AG04450 (cell line): ENCODE results near the gene CCDC187. TPM values are rescaled to one million over a fixed set of nuclear protein-coding genes. Genes with fewer than 3 reads are reported as not detected.

ENCODE experiments used
- CTCF ChIA-PET: fragments of 300-600, 350-600 bp; formaldehyde crosslinking; extraction: SDS; loops from one replicate; lab custom pipeline; 2022; ENCODE audit warnings: antibody characterized with exemption, inconsistent platforms; lab: Charles Lee
- POLR2A ChIA-PET: fragments of 350-600 bp; formaldehyde crosslinking; extraction: SDS; loops from one replicate; lab custom pipeline; 2021; ENCODE audit warnings: antibody characterized with exemption, inconsistent platforms; lab: Yijun Ruan, JAX
- DNase-seq: peaks from one replicate; pipeline ENCODE4 v3.0.0-alpha.2; 2011; ENCODE audit warnings: low read depth, low spot score
- H3K27ac ChIP-seq: one replicate; pipeline ENCODE4 v1.5.1; 2012; ENCODE audit warnings: low read depth, low read length, control low read depth
- H3K27me3 ChIP-seq: one replicate; pipeline ENCODE4 v1.6.0; 2012; ENCODE audit warnings: low read length; ENCODE audit not compliant: control insufficient read depth, insufficient read depth
- H3K4me3 ChIP-seq: 2 replicates; pipeline ENCODE4 v1.5.1; 2011; ENCODE audit warnings: mild to moderate bottlenecking, low read depth, low read length, control low read depth
- H3K9me3 ChIP-seq: 2 replicates; pipeline ENCODE4 v1.5.1; 2012; ENCODE audit warnings: low read length; ENCODE audit not compliant: control insufficient read depth, insufficient read depth
- CTCF ChIP-seq: IDR thresholded peaks from 2 replicates; pipeline ENCODE4 v1.5.1; 2011; ENCODE audit warnings: low read depth, low read length, control low read depth, inconsistent platforms
- polyA plus RNA-seq: library from polyadenylated mRNA; depleted of rRNA; stranded (reverse); fragments of >200 nt; gene quantifications from 2 replicates; pipeline ENCODE4 v1.2.3, GENCODE V29; 2011

Gene CCDC187
- polyA plus RNA-seq, 1 experiment: not detected

- Histone ChIP-seq H3K9me3 (no peaks in the 10 kb centered on the region; the same call in 1 of the 2 replicates), H3K27me3 (peaks cover 23% of the 10 kb centered on the region), H3K27ac (no peak overlapping the region), H3K4me3 (no peak overlapping the region)
- ChIA-PET POLR2A (no interaction called here), CTCF (interaction anchor here (0.6 kb wide), 1 partner anchor 230 kb away, joined by 5 read pairs; no protein-coding TSS in a partner anchor)
- no peak for TF ChIP-seq CTCF
- no peak for DNase-seq
Measured at GRCh38 chr9:136259517-136259813, 44.4 kb downstream of the CCDC187 start.

GRCh38 chr9:136258786-136259516 lies 44.9 kb downstream of the CCDC187 start:
- ChIA-PET CTCF (interaction anchor here (0.6 kb wide), 1 partner anchor 230 kb away, joined by 5 read pairs; no protein-coding TSS in a partner anchor), POLR2A (no interaction called here)
- H3K9me3 ChIP-seq: no peaks in the 10 kb centered on the region; the same call in 1 of the 2 replicates
- H3K27me3 ChIP-seq: peaks cover 22% of the 10 kb centered on the region
- no peak overlapping the region for H3K4me3 ChIP-seq
- no peak for TF ChIP-seq CTCF
- DNase-seq: no peak
- H3K27ac ChIP-seq: no peak overlapping the region

- CTCF ChIA-PET: no interaction called here
- H3K4me3 ChIP-seq: no peak overlapping the region
- TF ChIP-seq CTCF: no peak
- POLR2A ChIA-PET: no interaction called here
- H3K27ac ChIP-seq: no peak overlapping the region
- peaks cover 20% of the 10 kb centered on the region for H3K27me3 ChIP-seq
- H3K9me3 ChIP-seq: no peaks in the 10 kb centered on the region; the same call in 1 of the 2 replicates
- DNase-seq: no peak
Measured at GRCh38 chr9:136258299-136258625, 45.6 kb downstream of the CCDC187 start.

- ChIA-PET POLR2A (no interaction called here), CTCF (no interaction called here)
- no peak overlapping the region for H3K4me3 ChIP-seq
- DNase-seq: no peak
- peaks cover 20% of the 10 kb centered on the region for H3K27me3 ChIP-seq
- H3K27ac ChIP-seq: no peak overlapping the region
- no peaks in the 10 kb centered on the region; the same call in 1 of the 2 replicates for H3K9me3 ChIP-seq
- no peak for TF ChIP-seq CTCF
Measured at GRCh38 chr9:136257381-136258298, 46.3 kb downstream of the CCDC187 start.
